Glutamatergic neuron (in vitro differentiated cells): ENCODE results near the gene DGKG. TPM values are rescaled to one million over a fixed set of nuclear protein-coding genes. Genes with fewer than 3 reads are reported as not detected.

Experiments
- DNase-seq: peaks from one replicate; pipeline ENCODE4 v3.0.0; 2022
- H3K27ac Mint-ChIP-seq: one replicate; pipeline ENCODE4 v1.8.0; 2020; ENCODE audit warnings: mild to moderate bottlenecking, mixed read lengths, inconsistent platforms; ENCODE audit not compliant: unreplicated experiment
- H3K27me3 Mint-ChIP-seq: one replicate; pipeline ENCODE4 v1.8.0; 2020; ENCODE audit warnings: mild to moderate bottlenecking, moderate library complexity, mixed read lengths, inconsistent platforms; ENCODE audit not compliant: unreplicated experiment
- H3K36me3 Mint-ChIP-seq: one replicate; pipeline ENCODE4 v1.8.0; 2020; ENCODE audit warnings: mild to moderate bottlenecking, mixed read lengths, inconsistent platforms; ENCODE audit not compliant: unreplicated experiment
- H3K4me1 Mint-ChIP-seq: one replicate; pipeline ENCODE4 v1.8.0; 2020; ENCODE audit warnings: mild to moderate bottlenecking, low read depth, mixed read lengths, inconsistent platforms; ENCODE audit not compliant: unreplicated experiment
- H3K4me3 Mint-ChIP-seq: one replicate; pipeline ENCODE4 v1.8.0; 2020; ENCODE audit warnings: mild to moderate bottlenecking, mixed read lengths, inconsistent platforms; ENCODE audit not compliant: unreplicated experiment
- H3K9me3 Mint-ChIP-seq: one replicate; pipeline ENCODE4 v1.8.0; 2020; ENCODE audit warnings: mild to moderate bottlenecking, moderate library complexity, mixed read lengths, inconsistent platforms; ENCODE audit not compliant: unreplicated experiment
- CTCF ChIP-seq: fragments of 200-600 bp; sonication (generic); IDR thresholded peaks from one replicate; pipeline ENCODE4 v1.5.0; 2021; ENCODE audit not compliant: partially characterized antibody, unreplicated experiment
- total RNA-seq: library from RNA; stranded (reverse); fragmentation: NEBNext Ultra II Directional; extraction: Animal tissue kit (Norgen Biotek cat#: 25700); gene quantifications from one replicate; pipeline ENCODE4 v1.2.1, GENCODE V29; 2021; ENCODE audit not compliant: unreplicated experiment

Gene DGKG
- total RNA-seq, 1 donor from 2014 or later = 24.1 TPM

- Mint-ChIP-seq H3K27me3 (peaks cover 7% of the 10 kb centered on the region), H3K27ac (peak within 1 kb of the TSS; percentile 38), H3K4me1 (peaks cover 20% of the 10 kb centered on the region), H3K9me3 (peaks cover 13% of the 10 kb centered on the region), H3K4me3 (peak within 1 kb of the TSS; percentile 91), H3K36me3 (no peaks in the 10 kb centered on the region)
- TF ChIP-seq CTCF = no peak
- DNase-seq = peak; percentile 98
These were observed 252.8 kb downstream of the DGKG start, which contains the start of gene ETV5 for GRCh38 chr3:186108941-186109865. Gene ETV5, minus strand, starts transcription at chr3:186109089. Its CDS starts 3,221 bp downstream, at chr3:186105868.

GRCh38 chr3:186108106-186108940 is 253.7 kb downstream of the DGKG start:
- Mint-ChIP-seq H3K27ac (peak overlapping the region; percentile 38), H3K27me3 (peaks cover 7% of the 10 kb centered on the region), H3K4me1 (peaks cover 28% of the 10 kb centered on the region), H3K9me3 (peaks cover 15% of the 10 kb centered on the region), H3K4me3 (peak overlapping the region; percentile 91), H3K36me3 (no peaks in the 10 kb centered on the region)
- DNase-seq = peak; percentile 87
- TF ChIP-seq CTCF = no peak

GRCh38 chr3:186107215-186108105 is 254.6 kb downstream of the DGKG start:
- no peak for TF ChIP-seq CTCF
- Mint-ChIP-seq H3K4me3 (peak overlapping the region; percentile 91), H3K27ac (peak overlapping the region; percentile 13), H3K4me1 (peaks cover 37% of the 10 kb centered on the region), H3K36me3 (no peaks in the 10 kb centered on the region), H3K9me3 (peaks cover 14% of the 10 kb centered on the region), H3K27me3 (peaks cover 7% of the 10 kb centered on the region)
- peak; percentile 86 for DNase-seq

- DNase-seq = no peak
- Mint-ChIP-seq H3K4me1 (peaks cover 39% of the 10 kb centered on the region), H3K4me3 (peak overlapping the region; percentile 30), H3K27ac (peak overlapping the region; percentile 71), H3K27me3 (peaks cover 2% of the 10 kb centered on the region), H3K9me3 (peaks cover 11% of the 10 kb centered on the region), H3K36me3 (no peaks in the 10 kb centered on the region)
- no peak for TF ChIP-seq CTCF
These were observed 256.5 kb downstream of the DGKG start for GRCh38 chr3:186105543-186105942.
